Activated CD4-positive, alpha-beta T cell treated with anti-CD3 and anti-CD28 coated beads for 36 hours (primary cell): ENCODE measurements around the gene IL17RE. TPM values are rescaled to one million over a fixed set of nuclear protein-coding genes. Genes with fewer than 3 reads are reported as not detected.
"Not testable (repeated sequence)": the region's sequence is repeated elsewhere in the genome, so short reads cannot be mapped to it uniquely, and the experiment has no call there.

ENCODE experiments used
- ATAC-seq: fragments of 200-7000 bp; cut with Tn5 transposase; one replicate; pipeline ENCODE4 v1.10.0; 2021; ENCODE audit warnings: mild to moderate bottlenecking, moderate library complexity
- CTCF ChIA-PET: fragments of 350-600 bp; sonication (Branson Sonifier 250); formaldehyde crosslinking; loops from one replicate; lab custom pipeline; 2021; ENCODE audit warnings: antibody characterized with exemption; lab: Charles Lee
- POLR2A ChIA-PET: fragments of 350-600 bp; sonication (Branson Sonifier 250); formaldehyde crosslinking; loops from one replicate; lab custom pipeline; 2021; ENCODE audit warnings: antibody characterized with exemption, inconsistent platforms; lab: Charles Lee
- DNase-seq: peaks from one replicate; pipeline ENCODE4 v3.0.0-alpha.2; 2020
- H3K27ac Mint-ChIP-seq: one replicate; pipeline ENCODE4 v1.8.0; 2021; ENCODE audit warnings: mixed read lengths
- H3K27me3 Mint-ChIP-seq: one replicate; pipeline ENCODE4 v1.8.0; 2021; ENCODE audit warnings: mixed read lengths
- H3K36me3 Mint-ChIP-seq: one replicate; pipeline ENCODE4 v1.8.0; 2021; ENCODE audit warnings: low read depth, mixed read lengths
- H3K4me1 Mint-ChIP-seq: one replicate; pipeline ENCODE4 v1.8.0; 2021; ENCODE audit warnings: mixed read lengths
- H3K4me3 Mint-ChIP-seq: one replicate; pipeline ENCODE4 v1.8.0; 2021; ENCODE audit warnings: mild to moderate bottlenecking, moderate library complexity, mixed read lengths
- H3K9me3 Mint-ChIP-seq: one replicate; pipeline ENCODE4 v1.8.0; 2021; ENCODE audit warnings: low read depth, mixed read lengths
- intact Hi-C, 2 experiments: fragments of 100-400 bp; cut with DNase I in 1 of 2; cut with micrococcal nuclease in 1 of 2; formaldehyde crosslinking; loops; one replicate each; pipeline versions ENCODE4 v1.14.2 to v1.15.1; 2022 to 2024; cut with DNase I, micrococcal nuclease
- total RNA-seq, 2 experiments: library from RNA; stranded (reverse); gene quantifications; one replicate each; pipeline ENCODE4 v1.2.3, GENCODE V29; 2021

IL17RE gene
- 1 to 10 TPM; 2.3 to 3.1 TPM for total RNA-seq

DNA sequence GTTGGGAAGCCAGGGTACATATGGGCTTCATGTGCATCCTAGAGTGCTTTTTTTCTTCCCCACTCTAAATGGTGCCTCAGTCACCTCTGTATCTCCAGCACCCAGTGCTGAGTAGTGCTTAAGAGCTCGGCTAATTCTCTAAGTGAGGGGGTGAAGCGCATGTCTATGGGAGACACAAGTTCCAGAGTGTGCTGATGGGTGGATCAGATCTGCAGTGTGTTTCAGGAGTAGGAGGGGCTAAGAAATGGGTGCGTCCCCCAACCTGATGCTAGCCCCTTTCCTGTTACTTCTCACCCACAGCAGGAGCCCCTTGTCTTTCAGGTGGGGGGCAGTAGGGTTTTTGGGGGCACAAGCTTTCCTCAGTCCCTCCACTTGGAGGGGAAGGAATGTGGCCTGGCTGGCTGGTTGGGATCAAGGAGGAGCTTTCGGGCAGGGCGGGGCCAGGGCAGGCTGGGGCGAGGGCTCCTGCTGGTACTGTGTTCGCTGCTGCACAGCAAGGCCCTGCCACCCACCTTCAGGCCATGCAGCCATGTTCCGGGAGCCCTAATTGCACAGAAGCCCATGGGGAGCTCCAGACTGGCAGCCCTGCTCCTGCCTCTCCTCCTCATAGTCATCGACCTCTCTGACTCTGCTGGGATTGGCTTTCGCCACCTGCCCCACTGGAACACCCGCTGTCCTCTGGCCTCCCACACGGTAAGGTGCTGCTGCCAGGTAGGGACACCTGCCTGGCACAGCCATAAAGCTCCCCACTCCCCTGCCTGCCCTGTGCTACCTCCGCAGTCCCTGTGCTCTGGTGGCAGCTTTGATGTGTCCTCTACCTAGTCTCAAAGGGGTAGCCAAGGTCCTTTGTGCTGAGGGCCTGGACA is at the start of gene IL17RE:
Gene IL17RE, plus strand, starts transcription at position 477 of the 866 bp plus-strand sequence. Its CDS starts 85 bp downstream, at position 562.
- Mint-ChIP-seq H3K36me3 (no peaks in the 10 kb centered on the region), H3K4me1 (peaks cover 43% of the 10 kb centered on the region), H3K4me3 (peak within 1 kb of the TSS; percentile 30), H3K9me3 (no peaks in the 10 kb centered on the region), H3K27me3 (no peaks in the 10 kb centered on the region), H3K27ac (peak within 1 kb of the TSS; percentile 75)
- ATAC-seq, result peak; percentile 67
- ChIA-PET CTCF (interaction anchor here (0.6 to 1.5 kb wide), 6 partner anchors 10 to 361 kb away, joined by 3 to 5 read pairs (median 3); partner anchors contain the start of gene JAGN1), POLR2A (interaction anchor here (1.2 kb wide), 1 partner anchor 12 kb away, joined by 4 read pairs; the partner anchor contains the start of gene JAGN1)
- intact Hi-C loops, result no loop called here
- peak; percentile 31 for DNase-seq

GRCh38 chr3:9854291-9854940 is 48.2 kb upstream of the IL17RE start:
- POLR2A ChIA-PET, intact Hi-C loops, H3K4me1 Mint-ChIP-seq, H3K9me3 Mint-ChIP-seq, H3K36me3 Mint-ChIP-seq, ATAC-seq, H3K27ac Mint-ChIP-seq, H3K27me3 Mint-ChIP-seq, DNase-seq, H3K4me3 Mint-ChIP-seq: not testable (repeated sequence)
- CTCF ChIA-PET, result interaction anchor here (0.7 to 1.6 kb wide), 3 partner anchors 17 to 259 kb away, joined by 3 to 4 read pairs (median 4); no protein-coding TSS in a partner anchor

- Mint-ChIP-seq H3K4me3 (no peak overlapping the region), H3K4me1 (no peaks in the 10 kb centered on the region), H3K27ac (no peak overlapping the region), H3K27me3 (no peaks in the 10 kb centered on the region), H3K9me3 (no peaks in the 10 kb centered on the region), H3K36me3 (no peaks in the 10 kb centered on the region)
- intact Hi-C loops, result no loop called here
- DNase-seq (no peak), ATAC-seq (no peak)
- ChIA-PET CTCF (interaction anchor here (0.8 to 1.6 kb wide), 2 partner anchors 76 to 125 kb away, joined by 3 to 4 read pairs; no protein-coding TSS in a partner anchor), POLR2A (no interaction called here)
Observed at GRCh38 chr3:9855594-9855993, 47.1 kb upstream of the IL17RE start.

- POLR2A ChIA-PET, result no interaction called here
- Mint-ChIP-seq H3K9me3 (no peaks in the 10 kb centered on the region), H3K4me1 (no peaks in the 10 kb centered on the region), H3K4me3 (no peak overlapping the region), H3K27ac (no peak overlapping the region), H3K27me3 (peaks cover 6% of the 10 kb centered on the region), H3K36me3 (no peaks in the 10 kb centered on the region)
- no peak for ATAC-seq
- no peak for DNase-seq
- CTCF ChIA-PET, result no interaction called here
- intact Hi-C loops, result no loop called here
Observed at GRCh38 chr3:9859530-9860025, 43.1 kb upstream of the IL17RE start.

- intact Hi-C loops, result no loop called here
- Mint-ChIP-seq H3K27me3 (peaks cover 6% of the 10 kb centered on the region), H3K4me1 (no peaks in the 10 kb centered on the region), H3K27ac (no peak overlapping the region), H3K9me3 (no peaks in the 10 kb centered on the region), H3K36me3 (no peaks in the 10 kb centered on the region), H3K4me3 (no peak overlapping the region)
- ATAC-seq (no peak), DNase-seq (no peak)
- POLR2A ChIA-PET, result no interaction called here
- CTCF ChIA-PET, result interaction anchor here (1.1 kb wide), 1 partner anchor 13 kb away, joined by 3 read pairs; no protein-coding TSS in a partner anchor
Observed at GRCh38 chr3:9861201-9861600, 41.4 kb upstream of the IL17RE start.

DNA sequence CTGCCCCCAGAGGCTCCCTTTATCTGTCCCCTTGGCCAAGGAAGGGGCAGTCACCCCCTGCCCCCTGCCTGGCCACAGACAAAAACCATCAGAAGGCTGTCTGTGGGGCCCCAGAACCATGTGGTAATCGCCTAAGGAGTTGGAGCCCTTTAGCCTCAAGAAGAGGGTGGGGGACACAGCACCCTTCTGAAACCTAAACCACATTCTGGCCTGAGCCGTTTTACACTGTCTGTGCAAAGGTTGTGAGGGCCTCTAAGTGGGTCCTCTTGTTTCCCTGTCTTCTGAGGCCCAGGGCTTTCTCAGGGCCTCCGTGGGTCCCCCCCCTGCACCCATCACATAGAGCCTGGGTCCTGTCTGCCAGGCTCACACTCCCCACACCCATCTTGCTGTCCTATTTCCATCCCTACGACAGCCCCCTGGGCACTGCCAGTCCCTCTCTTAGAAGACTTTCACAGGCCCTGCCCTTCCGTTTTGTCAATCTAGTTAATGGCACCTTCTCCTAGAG is 41.0 kb upstream of the IL17RE start:
- ATAC-seq (no peak), DNase-seq (no peak)
- H3K27ac Mint-ChIP-seq, result no peak overlapping the region
- ChIA-PET POLR2A (no interaction called here), CTCF (interaction anchor here (1.1 kb wide), 1 partner anchor 13 kb away, joined by 3 read pairs; no protein-coding TSS in a partner anchor)
- no peaks in the 10 kb centered on the region for H3K36me3 Mint-ChIP-seq
- intact Hi-C loops, result no loop called here
- no peaks in the 10 kb centered on the region for H3K4me1 Mint-ChIP-seq
- no peaks in the 10 kb centered on the region for H3K9me3 Mint-ChIP-seq
- H3K4me3 Mint-ChIP-seq, result no peak overlapping the region
- H3K27me3 Mint-ChIP-seq, result peaks cover 6% of the 10 kb centered on the region

DNA sequence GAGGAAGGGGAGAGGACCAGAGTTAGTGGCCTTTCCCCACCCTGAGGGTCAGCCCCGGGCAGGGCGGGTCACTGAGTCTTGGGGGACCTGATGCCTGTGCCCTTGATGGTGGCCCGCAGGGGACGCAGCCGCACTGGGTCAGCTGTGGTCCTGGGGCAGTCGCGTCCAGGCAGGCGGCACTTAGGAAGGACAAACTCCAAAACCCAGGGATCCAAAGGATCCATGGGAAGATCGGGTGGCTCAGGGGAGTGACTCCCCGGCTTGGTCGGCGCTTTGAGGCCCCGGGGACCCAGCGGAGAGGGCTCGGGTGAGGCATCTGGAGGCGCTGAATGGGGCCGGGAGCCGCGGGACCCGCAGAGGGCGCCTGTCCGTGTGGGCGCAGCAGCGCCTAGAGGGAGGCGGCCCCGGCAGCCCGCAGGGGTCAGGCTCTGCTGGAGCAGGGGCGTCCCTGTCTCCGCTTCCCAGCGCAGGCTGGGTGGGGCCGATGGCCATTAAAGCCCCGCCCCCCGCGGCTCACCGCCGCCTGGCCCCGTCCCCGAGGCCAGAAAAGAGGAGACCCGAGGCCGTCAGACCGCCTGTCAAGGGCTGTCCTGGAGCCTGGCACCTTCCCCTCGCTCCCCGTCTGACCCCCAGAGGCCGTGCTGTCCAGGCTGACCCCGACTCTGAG is 40.1 kb upstream of the IL17RE start:
- ChIA-PET CTCF (no interaction called here), POLR2A (no interaction called here)
- Mint-ChIP-seq H3K9me3 (no peaks in the 10 kb centered on the region), H3K4me3 (no peak overlapping the region), H3K27ac (no peak overlapping the region), H3K36me3 (no peaks in the 10 kb centered on the region), H3K27me3 (peaks cover 6% of the 10 kb centered on the region), H3K4me1 (no peaks in the 10 kb centered on the region)
- intact Hi-C loops, result no loop called here
- DNase-seq, result peak; percentile 55
- peak; percentile 72 for ATAC-seq

GRCh38 chr3:9863058-9863772 is 39.4 kb upstream of the IL17RE start:
- ChIA-PET POLR2A (interaction anchor here (0.5 kb wide), 2 partner anchors 42 to 443 kb away, joined by 4 to 6 read pairs; no protein-coding TSS in a partner anchor), CTCF (no interaction called here)
- no peak for ATAC-seq
- Mint-ChIP-seq H3K27ac (no peak overlapping the region), H3K9me3 (no peaks in the 10 kb centered on the region), H3K36me3 (no peaks in the 10 kb centered on the region), H3K4me1 (no peaks in the 10 kb centered on the region), H3K4me3 (no peak overlapping the region), H3K27me3 (peaks cover 6% of the 10 kb centered on the region)
- DNase-seq, result no peak
- intact Hi-C loops, result no loop called here

DNA sequence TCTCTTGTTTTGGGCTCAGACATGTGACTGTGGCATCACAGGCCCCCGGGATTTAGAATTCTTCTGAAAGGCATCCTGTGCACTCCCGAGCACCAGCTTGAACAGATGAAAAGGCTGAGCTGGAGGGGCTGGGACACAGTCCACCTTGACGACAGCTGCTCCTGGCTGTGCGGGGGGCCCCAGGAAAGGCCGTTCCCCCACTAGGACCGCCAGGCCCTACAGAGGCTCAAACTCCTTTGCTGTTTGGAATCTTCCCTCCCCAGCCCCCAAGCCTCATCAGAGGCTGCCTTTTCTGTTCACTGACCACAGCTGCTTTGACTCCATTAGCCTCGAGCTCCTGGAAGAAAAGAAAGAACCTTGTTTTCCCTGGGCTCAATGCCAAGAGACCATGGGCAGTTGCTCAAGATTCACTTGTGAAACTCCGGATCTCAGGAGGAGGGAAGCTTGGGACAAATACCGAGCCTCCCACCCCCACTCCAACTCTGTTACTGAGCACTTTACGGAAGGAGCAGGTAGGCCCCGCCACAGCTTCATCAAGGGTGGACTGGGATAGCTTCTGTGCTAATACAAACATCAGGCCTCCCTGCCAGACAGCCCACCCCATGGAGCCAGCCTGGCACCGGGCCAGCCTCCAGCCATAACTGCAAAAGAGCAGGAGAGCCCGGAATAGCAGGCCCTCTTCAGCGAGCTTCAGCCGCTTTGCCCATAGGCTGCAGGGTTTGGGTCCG is 38.3 kb upstream of the IL17RE start:
- ATAC-seq (no peak), DNase-seq (no peak)
- ChIA-PET CTCF (interaction anchor here (0.8 kb wide), 1 partner anchor 11 kb away, joined by 3 read pairs; no protein-coding TSS in a partner anchor), POLR2A (no interaction called here)
- Mint-ChIP-seq H3K27me3 (peaks cover 6% of the 10 kb centered on the region), H3K4me3 (no peak overlapping the region), H3K27ac (no peak overlapping the region), H3K36me3 (no peaks in the 10 kb centered on the region), H3K9me3 (no peaks in the 10 kb centered on the region), H3K4me1 (no peaks in the 10 kb centered on the region)
- intact Hi-C loops, result no loop called here

GRCh38 chr3:9865125-9865637 is 37.5 kb upstream of the IL17RE start:
- not testable (repeated sequence) for ATAC-seq, H3K4me1 Mint-ChIP-seq

More at GRCh38 chr3:9865125-9865637, 37.5 kb upstream of the IL17RE start:
- H3K27ac Mint-ChIP-seq, H3K4me3 Mint-ChIP-seq, DNase-seq, H3K9me3 Mint-ChIP-seq, intact Hi-C loops, H3K27me3 Mint-ChIP-seq, H3K36me3 Mint-ChIP-seq: not testable (repeated sequence)
- ChIA-PET POLR2A (interaction anchor here (0.6 kb wide), 1 partner anchor 15 kb away, joined by 3 read pairs; the partner anchor contains the start of gene CIDEC), CTCF (interaction anchor here (0.6 to 1.1 kb wide), 3 partner anchors 12 to 855 kb away, joined by 3 to 4 read pairs (median 3); no protein-coding TSS in a partner anchor)
